ENCODE results near the gene DUSP8.

DUSP8 gene

GRCh38 chr11:1566381-1567051, 5.6 kb downstream of the DUSP8 start:
- no peak for DNase-seq (ENCODE audit: low read depth in 1 of 2, low spot score in 1 of 2)

- no peak for DNase-seq (ENCODE audit: low read depth in 1 of 2, low spot score in 1 of 2)
Observed at GRCh38 chr11:1565904-1566247, 6.2 kb downstream of the DUSP8 start.

GRCh38 chr11:1565173-1565903, 6.7 kb downstream of the DUSP8 start:
- DNase-seq (ENCODE audit: low read depth in 1 of 2, low spot score in 1 of 2): no peak

GRCh38 chr11:1564535-1565172, 7.4 kb downstream of the DUSP8 start:
- DNase-seq (ENCODE audit: low read depth in 1 of 2, low spot score in 1 of 2): no peak

GRCh38 chr11:1563697-1564534, 8.2 kb downstream of the DUSP8 start:
- DNase-seq (ENCODE audit: low read depth in 1 of 2, low spot score in 1 of 2): no peak

- no peak for DNase-seq (ENCODE audit: low read depth in 1 of 2, low spot score in 1 of 2)
Observed at GRCh38 chr11:1563149-1563638, 8.9 kb downstream of the DUSP8 start.

- DNase-seq (ENCODE audit: low read depth in 1 of 2, low spot score in 1 of 2): no peak
Observed at GRCh38 chr11:1562469-1563148, 9.5 kb downstream of the DUSP8 start.

- no peak for DNase-seq (ENCODE audit: low read depth in 1 of 2, low spot score in 1 of 2)
Observed at GRCh38 chr11:1561955-1562354, 10.1 kb downstream of the DUSP8 start.

GRCh38 chr11:1561266-1561665, 10.8 kb downstream of the DUSP8 start:
- no peak for DNase-seq (ENCODE audit: low read depth in 1 of 2, low spot score in 1 of 2)

- no peak for DNase-seq (ENCODE audit: low read depth in 1 of 2, low spot score in 1 of 2)
Observed at GRCh38 chr11:1560649-1561251, 11.3 kb downstream of the DUSP8 start.

- DNase-seq (ENCODE audit: low read depth in 1 of 2, low spot score in 1 of 2): no peak
Observed at GRCh38 chr11:1560002-1560648, 11.9 kb downstream of the DUSP8 start.

- no peak for DNase-seq (ENCODE audit: low read depth in 1 of 2, low spot score in 1 of 2)
Observed at GRCh38 chr11:1559111-1559951, 12.7 kb downstream of the DUSP8 start.

- no peak for DNase-seq (ENCODE audit: low read depth in 1 of 2, low spot score in 1 of 2)
Observed at GRCh38 chr11:1558775-1559110, 13.3 kb downstream of the DUSP8 start.

GRCh38 chr11:1557904-1558774, 13.9 kb downstream of the DUSP8 start:
- DNase-seq (ENCODE audit: low read depth in 1 of 2, low spot score in 1 of 2): no peak

GRCh38 chr11:1557051-1557884, 14.8 kb downstream of the DUSP8 start:
- no peak for DNase-seq (ENCODE audit: low read depth in 1 of 2, low spot score in 1 of 2)

- no peak for DNase-seq (ENCODE audit: low read depth in 1 of 2, low spot score in 1 of 2)
Observed at GRCh38 chr11:1556278-1556902, 15.7 kb downstream of the DUSP8 start.

- no peak for DNase-seq (ENCODE audit: low read depth in 1 of 2, low spot score in 1 of 2)
Observed at GRCh38 chr11:1555713-1556153, 16.3 kb downstream of the DUSP8 start.
